ENCODE measurements around the gene RPS19. TPM values are rescaled to one million over a fixed set of nuclear protein-coding genes. Genes with fewer than 3 reads are reported as not detected.

RPS19 gene
- total RNA-seq, 1 donor from 2014 or later: 2,943 TPM

DNA sequence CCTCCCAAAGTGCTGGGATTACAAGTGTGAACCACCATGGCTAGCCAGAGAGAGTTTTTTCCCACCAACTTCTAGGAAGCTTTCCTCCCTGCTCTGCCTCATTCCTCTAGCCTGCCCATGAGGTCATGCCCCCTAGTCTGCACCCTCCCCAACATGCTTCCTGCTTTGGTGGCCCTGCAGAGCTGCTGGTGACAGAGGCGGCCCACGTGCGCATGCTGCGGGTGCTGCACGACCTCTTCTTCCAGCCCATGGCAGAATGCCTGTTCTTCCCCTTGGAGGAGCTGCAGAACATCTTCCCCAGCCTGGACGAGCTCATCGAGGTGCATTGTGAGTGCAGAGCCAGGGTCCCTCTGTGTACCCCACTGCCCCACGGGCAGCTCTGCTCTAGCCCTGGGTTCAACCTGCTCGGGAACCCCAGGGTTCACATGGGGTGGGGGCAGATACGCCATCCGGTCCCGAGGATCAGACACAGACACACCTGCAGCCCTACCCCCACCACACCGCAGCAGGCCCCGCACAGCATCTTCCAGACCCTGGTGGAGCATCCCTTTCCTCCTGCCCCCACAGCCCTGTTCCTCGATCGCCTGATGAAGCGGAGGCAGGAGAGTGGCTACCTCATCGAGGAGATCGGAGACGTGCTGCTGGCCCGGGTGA, 41.8 kb downstream of the RPS19 start:
- H3K4me1 Mint-ChIP-seq (ENCODE audit: low read depth): peaks cover 9% of the 10 kb centered on the region
- no peaks in the 10 kb centered on the region for H3K27me3 Mint-ChIP-seq (ENCODE audit: low read depth)
- H3K36me3 Mint-ChIP-seq (ENCODE audit: low read depth): peaks cover 84% of the 10 kb centered on the region
- DNase-seq (ENCODE audit: low spot score): no peak
- no peaks in the 10 kb centered on the region for H3K9me3 Mint-ChIP-seq
- H3K4me3 Mint-ChIP-seq (ENCODE audit: low read depth): no peak overlapping the region
- H3K27ac Mint-ChIP-seq: no peak overlapping the region
- intact Hi-C loops (cut with micrococcal nuclease): no loop called here

DNA sequence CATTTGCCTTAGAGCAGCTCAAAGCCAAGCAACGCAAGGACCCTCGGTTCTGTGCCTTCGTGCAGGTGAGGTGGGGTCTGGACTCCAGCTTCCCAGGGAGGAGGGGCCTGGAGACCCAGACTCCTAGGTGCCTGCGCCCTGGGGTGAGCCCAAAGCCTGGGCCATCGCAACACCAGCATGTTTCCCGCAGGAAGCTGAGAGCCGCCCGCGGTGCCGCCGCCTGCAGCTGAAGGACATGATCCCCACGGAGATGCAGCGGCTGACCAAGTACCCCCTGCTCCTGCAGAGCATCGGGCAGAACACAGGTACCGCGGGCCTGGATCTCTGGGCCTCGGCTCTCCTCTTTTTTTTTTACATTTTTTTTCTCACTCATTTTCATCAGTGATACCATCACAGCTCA, 42.5 kb downstream of the RPS19 start:
- intact Hi-C loops (cut with micrococcal nuclease): no loop called here
- no peak for DNase-seq (ENCODE audit: low spot score)
- Mint-ChIP-seq H3K27me3 (ENCODE audit: low read depth) (no peaks in the 10 kb centered on the region), H3K36me3 (ENCODE audit: low read depth) (peaks cover 87% of the 10 kb centered on the region), H3K9me3 (no peaks in the 10 kb centered on the region), H3K27ac (no peak overlapping the region), H3K4me3 (ENCODE audit: low read depth) (no peak overlapping the region), H3K4me1 (ENCODE audit: low read depth) (peaks cover 9% of the 10 kb centered on the region)

DNA sequence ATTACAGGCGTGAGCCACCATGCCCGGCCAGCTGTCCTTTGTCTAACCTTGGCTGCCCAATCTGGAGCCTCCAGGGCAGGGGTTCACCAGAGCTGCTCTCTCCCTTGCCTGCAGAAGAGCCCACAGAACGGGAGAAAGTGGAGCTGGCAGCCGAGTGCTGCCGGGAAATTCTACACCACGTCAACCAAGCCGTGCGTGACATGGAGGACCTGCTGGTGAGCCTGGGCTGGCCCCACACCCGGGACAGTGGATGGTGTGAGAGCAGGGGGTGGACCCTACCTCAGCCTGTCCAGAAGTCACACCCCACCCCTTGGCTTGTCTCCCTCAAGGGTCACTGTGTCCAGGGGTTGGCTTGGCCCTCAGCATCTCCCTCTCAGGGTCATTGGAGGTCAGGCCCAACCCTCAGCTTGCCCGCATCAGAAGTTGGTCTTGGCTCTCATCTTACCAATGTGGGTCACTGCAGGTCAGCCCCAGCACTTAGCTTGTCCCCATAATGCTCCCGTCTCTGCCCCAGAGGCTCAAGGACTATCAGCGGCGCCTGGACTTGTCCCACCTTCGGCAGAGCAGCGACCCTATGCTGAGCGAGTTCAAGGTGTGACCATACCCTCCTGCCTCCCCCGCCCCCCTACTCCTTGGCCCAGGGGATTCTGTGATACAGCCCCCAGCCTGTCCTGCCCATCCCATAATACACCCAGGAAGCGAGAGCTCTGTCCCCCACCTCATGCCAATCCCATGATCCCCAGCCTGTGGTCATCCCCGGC, 43.3 kb downstream of the RPS19 start:
- Mint-ChIP-seq H3K4me1 (ENCODE audit: low read depth) (peaks cover 9% of the 10 kb centered on the region), H3K4me3 (ENCODE audit: low read depth) (no peak overlapping the region), H3K36me3 (ENCODE audit: low read depth) (peaks cover 80% of the 10 kb centered on the region), H3K27ac (no peak overlapping the region), H3K9me3 (no peaks in the 10 kb centered on the region), H3K27me3 (ENCODE audit: low read depth) (no peaks in the 10 kb centered on the region)
- DNase-seq (ENCODE audit: low spot score): no peak
- intact Hi-C loops (cut with micrococcal nuclease): no loop called here

DNA sequence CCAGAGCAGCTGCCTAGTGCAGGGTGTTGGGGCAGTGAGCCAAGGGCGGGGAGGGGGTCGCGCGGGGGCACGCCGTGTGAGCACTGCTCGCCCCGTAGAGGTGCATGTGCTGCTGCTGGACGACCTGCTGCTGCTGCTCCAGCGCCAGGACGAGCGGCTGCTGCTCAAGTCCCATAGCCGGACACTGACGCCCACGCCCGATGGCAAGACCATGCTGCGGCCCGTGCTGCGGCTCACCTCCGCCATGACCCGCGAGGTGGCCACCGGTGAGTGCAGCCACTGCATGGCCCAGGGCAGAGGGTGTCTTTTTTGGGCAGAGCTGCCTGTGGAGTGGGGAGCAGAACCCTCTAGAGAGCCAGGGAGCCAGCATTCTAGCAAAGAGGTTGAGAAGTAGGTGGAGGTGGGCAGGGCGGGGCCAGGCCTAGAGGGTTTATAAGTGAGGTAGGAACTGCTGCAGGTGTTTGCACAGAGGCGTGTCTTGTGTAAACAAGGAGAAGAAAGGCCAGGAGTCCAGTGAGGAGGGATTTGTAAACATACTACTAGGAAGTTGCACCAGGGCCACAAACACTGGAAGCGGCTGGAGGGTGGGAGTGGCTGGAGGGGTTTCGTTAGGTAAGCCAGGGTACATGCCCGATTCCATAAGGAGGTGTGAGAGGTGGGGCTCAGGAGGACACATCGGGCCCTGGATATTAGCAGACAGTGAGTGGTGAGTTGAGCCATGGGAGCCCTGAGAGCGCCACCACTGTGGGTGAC, 44.2 kb downstream of the RPS19 start:
- Mint-ChIP-seq H3K36me3 (ENCODE audit: low read depth) (peaks cover 76% of the 10 kb centered on the region), H3K27ac (no peak overlapping the region), H3K27me3 (ENCODE audit: low read depth) (no peaks in the 10 kb centered on the region), H3K4me1 (ENCODE audit: low read depth) (peaks cover 6% of the 10 kb centered on the region), H3K9me3 (no peaks in the 10 kb centered on the region), H3K4me3 (ENCODE audit: low read depth) (no peak overlapping the region)
- no peak for DNase-seq (ENCODE audit: low spot score)
- intact Hi-C loops (cut with micrococcal nuclease): no loop called here

DNA sequence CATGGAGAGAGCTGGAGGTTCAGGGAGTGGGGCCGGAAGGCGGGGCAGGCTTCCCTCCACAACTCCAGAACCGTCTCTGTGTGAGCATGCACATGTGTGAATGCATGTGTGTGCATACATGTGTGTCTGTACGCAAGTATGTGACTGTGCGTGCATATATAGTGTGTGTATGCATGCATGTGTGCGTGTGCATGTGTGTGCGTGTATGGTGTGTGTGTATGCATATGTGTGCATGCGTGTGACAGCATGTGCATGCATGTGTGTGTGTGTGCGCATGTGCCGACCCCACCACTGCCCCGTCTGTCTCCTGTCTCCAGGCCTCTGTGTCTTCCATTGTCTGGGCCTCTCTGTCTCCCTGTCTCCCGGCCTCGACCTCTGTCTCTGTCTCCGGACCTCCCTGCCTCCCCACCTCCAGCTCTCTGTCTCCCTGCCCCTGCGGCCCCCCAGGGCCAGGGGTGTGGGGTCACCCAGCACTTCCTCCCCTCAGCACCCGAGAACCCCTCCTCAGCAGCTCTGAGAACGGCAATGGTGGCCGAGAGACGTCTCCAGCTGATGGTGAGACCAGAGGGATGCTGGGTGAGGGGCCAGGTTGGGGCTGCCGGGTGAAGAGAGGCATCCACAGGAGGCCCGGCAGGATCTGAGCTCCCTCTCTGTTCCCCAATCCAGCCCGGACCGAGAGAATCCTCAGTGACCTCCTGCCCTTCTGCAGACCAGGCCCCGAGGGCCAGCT, 45.4 kb downstream of the RPS19 start:
- H3K27ac Mint-ChIP-seq: no peak overlapping the region
- H3K36me3 Mint-ChIP-seq (ENCODE audit: low read depth): peaks cover 68% of the 10 kb centered on the region
- peaks cover 6% of the 10 kb centered on the region for H3K4me1 Mint-ChIP-seq (ENCODE audit: low read depth)
- intact Hi-C loops (cut with micrococcal nuclease): no loop called here
- no peak overlapping the region for H3K4me3 Mint-ChIP-seq (ENCODE audit: low read depth)
- DNase-seq (ENCODE audit: low spot score): no peak
- H3K9me3 Mint-ChIP-seq: no peaks in the 10 kb centered on the region
- H3K27me3 Mint-ChIP-seq (ENCODE audit: low read depth): no peaks in the 10 kb centered on the region

DNA sequence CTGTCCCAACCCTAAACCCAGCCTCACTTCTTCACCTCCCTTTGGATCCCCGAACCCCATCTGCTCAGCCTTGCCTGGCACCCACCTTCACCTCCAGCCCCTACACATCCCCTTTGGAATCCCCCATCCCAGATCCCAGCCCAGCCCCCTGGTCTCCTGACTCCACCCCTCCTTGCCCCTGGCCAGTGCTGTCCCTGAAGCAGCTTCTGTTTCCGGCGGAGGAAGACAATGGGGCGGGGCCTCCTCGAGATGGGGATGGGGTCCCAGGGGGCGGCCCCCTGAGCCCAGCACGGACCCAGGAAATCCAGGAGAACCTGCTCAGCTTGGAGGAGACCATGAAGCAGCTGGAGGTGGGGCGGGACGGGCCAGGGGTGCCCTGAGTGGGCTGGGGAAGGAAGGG, 46.2 kb downstream of the RPS19 start:
- H3K4me1 Mint-ChIP-seq (ENCODE audit: low read depth): peaks cover 6% of the 10 kb centered on the region
- no peaks in the 10 kb centered on the region for H3K9me3 Mint-ChIP-seq
- peak overlapping the region; percentile 31 for H3K27ac Mint-ChIP-seq
- H3K27me3 Mint-ChIP-seq (ENCODE audit: low read depth): peaks cover 6% of the 10 kb centered on the region
- H3K36me3 Mint-ChIP-seq (ENCODE audit: low read depth): peaks cover 72% of the 10 kb centered on the region
- DNase-seq (ENCODE audit: low spot score): no peak
- intact Hi-C loops (cut with micrococcal nuclease): no loop called here
- H3K4me3 Mint-ChIP-seq (ENCODE audit: low read depth): no peak overlapping the region

DNA sequence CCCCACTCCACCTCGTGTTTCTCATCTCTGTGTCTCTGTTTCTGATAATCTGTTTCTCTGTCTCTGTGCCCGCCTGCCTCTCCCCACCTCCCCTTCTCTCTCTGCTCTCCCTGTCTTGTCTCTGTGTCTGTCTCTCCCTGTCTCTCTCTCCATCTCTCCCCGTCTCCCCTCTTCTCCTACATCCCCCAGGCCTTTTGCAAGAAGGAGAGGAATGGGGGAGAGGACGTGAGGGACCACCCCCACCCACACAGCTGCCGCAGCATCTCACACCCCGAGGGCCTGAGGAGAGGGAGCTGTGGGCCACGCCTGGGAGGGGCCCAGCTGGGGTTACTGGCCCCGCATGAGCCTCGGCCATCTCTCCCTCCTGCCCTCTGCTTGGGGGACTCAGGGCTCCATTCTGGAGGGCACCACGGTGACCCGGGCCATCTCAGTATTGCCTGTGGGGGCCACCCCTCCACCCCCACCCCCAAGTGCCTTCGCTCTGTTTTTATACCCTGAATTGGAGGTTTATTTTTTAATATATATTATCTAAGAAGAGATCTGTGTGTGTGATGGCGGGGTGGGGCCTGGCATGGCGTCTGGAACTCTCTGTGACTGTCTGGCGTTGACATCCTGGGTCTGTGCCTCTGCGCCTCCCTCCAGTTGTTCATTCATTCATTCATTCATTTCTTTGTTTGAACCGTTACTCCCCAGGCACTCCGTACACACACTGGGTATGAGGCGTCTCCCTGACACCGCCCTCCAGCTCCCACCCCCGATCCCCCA, 47.0 kb downstream of the RPS19 start:
- intact Hi-C loops (cut with micrococcal nuclease): no loop called here
- peak overlapping the region; percentile 9 for H3K27ac Mint-ChIP-seq
- peaks cover 71% of the 10 kb centered on the region for H3K36me3 Mint-ChIP-seq (ENCODE audit: low read depth)

DNA sequence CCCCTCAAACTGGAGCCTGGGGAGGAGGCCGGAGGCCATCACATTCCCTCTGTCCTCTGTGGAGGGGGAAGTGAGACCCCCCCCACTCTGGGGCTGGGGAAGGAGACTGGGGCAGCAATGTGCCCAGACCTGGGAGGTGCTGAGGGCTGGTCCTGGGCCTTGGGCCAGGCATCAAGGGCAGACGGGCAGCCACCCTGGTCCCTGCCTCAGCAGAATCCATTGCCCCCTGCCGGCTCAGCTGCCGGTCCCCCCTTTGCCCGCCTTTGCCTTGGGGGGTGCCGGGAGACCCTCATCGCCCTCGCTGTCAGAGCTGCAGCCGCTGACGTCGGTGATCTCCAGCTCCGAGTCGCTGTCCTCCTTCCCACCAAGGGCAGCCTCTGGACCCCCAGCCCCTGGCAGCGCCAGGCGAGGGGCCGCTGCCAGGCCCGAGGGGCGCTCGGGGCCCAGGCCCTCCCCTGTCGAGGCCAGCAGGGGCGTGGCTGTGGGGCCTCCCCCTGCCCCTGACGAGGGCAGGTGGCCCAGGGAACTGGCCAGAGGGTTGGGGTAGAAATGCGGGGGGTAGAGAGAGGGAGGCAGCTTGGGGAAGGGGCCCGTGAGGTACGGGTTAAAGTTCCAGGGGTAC, 48.0 kb downstream of the RPS19 start:
- H3K27me3 Mint-ChIP-seq (ENCODE audit: low read depth): peaks cover 18% of the 10 kb centered on the region
- H3K4me1 Mint-ChIP-seq (ENCODE audit: low read depth): peaks cover 7% of the 10 kb centered on the region
- intact Hi-C loops (cut with micrococcal nuclease): no loop called here
- no peak overlapping the region for H3K4me3 Mint-ChIP-seq (ENCODE audit: low read depth)
- H3K27ac Mint-ChIP-seq: no peak overlapping the region
- peaks cover 61% of the 10 kb centered on the region for H3K36me3 Mint-ChIP-seq (ENCODE audit: low read depth)
- H3K9me3 Mint-ChIP-seq: no peaks in the 10 kb centered on the region
- no peak for DNase-seq (ENCODE audit: low spot score)

More for the DNA sequence above, 47.0 kb downstream of the RPS19 start:
- Mint-ChIP-seq H3K4me1 (ENCODE audit: low read depth) (peaks cover 7% of the 10 kb centered on the region), H3K4me3 (ENCODE audit: low read depth) (no peak overlapping the region), H3K27me3 (ENCODE audit: low read depth) (peaks cover 13% of the 10 kb centered on the region), H3K9me3 (no peaks in the 10 kb centered on the region)
- DNase-seq (ENCODE audit: low spot score): no peak

DNA sequence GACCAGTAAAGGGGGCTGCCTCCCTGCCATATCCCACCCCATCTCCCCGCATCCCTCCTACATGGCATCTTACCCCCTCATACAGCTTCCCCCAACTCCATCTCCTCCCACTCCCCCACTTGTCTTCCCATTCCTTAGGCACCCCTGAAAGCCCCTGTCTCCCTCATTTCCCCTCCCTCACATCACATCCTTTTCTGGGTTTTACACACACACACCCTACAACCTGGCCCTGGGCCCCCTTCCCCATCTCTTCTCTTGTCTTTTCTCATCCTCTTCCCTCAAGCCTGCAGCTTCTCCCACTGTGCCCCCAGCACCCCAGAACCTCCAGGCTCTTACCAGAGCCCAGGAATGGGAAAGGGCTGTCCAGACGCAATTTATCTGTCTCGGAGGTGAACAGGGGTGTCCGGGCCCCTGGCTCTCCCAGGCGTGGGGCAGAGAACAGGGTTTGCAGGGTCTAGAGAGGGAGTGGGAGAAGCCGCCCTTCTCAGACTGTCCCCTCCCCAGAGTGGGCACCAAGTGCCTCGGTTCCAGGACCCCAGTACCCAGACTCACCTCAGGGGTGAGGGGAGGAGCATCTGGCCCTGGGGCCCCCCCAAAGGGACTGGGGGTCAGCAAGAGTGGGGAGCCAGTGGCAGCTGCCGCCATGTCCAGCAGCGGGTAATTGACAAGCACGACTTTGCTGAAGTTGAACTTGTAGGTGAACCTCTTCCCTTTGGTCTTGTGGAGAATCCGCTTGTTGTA, 48.8 kb downstream of the RPS19 start:
- intact Hi-C loops (cut with micrococcal nuclease): no loop called here
- H3K4me1 Mint-ChIP-seq (ENCODE audit: low read depth): peaks cover 7% of the 10 kb centered on the region
- H3K4me3 Mint-ChIP-seq (ENCODE audit: low read depth): no peak overlapping the region
- H3K36me3 Mint-ChIP-seq (ENCODE audit: low read depth): peaks cover 53% of the 10 kb centered on the region
- H3K9me3 Mint-ChIP-seq: no peaks in the 10 kb centered on the region
- H3K27ac Mint-ChIP-seq: no peak overlapping the region
- DNase-seq (ENCODE audit: low spot score): no peak
- H3K27me3 Mint-ChIP-seq (ENCODE audit: low read depth): peaks cover 23% of the 10 kb centered on the region

DNA sequence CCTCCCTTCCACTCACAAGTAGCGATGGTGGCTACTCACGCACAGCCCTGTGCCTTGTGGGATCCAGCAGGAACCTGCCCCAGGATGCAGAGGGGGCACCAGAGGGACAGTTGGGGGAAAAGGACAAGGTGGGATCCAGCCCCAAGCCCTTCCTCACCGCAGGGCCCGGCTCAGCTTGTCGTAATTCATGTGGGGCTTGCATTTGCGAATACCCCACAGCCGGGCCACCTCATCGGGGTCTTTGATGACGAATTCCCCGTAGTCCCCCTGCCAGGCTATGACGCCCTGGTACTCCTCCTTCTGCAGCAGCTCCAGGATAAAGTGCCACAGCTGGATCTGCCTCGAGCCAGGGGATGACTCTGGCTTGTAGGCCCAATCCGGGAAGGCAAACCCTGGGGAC, 49.7 kb downstream of the RPS19 start:
- peaks cover 46% of the 10 kb centered on the region for H3K36me3 Mint-ChIP-seq (ENCODE audit: low read depth)
- peaks cover 7% of the 10 kb centered on the region for H3K4me1 Mint-ChIP-seq (ENCODE audit: low read depth)
- H3K9me3 Mint-ChIP-seq: no peaks in the 10 kb centered on the region
- no peak overlapping the region for H3K27ac Mint-ChIP-seq
- intact Hi-C loops (cut with micrococcal nuclease): no loop called here
- H3K4me3 Mint-ChIP-seq (ENCODE audit: low read depth): no peak overlapping the region
- DNase-seq (ENCODE audit: low spot score): no peak
- H3K27me3 Mint-ChIP-seq (ENCODE audit: low read depth): peaks cover 30% of the 10 kb centered on the region

DNA sequence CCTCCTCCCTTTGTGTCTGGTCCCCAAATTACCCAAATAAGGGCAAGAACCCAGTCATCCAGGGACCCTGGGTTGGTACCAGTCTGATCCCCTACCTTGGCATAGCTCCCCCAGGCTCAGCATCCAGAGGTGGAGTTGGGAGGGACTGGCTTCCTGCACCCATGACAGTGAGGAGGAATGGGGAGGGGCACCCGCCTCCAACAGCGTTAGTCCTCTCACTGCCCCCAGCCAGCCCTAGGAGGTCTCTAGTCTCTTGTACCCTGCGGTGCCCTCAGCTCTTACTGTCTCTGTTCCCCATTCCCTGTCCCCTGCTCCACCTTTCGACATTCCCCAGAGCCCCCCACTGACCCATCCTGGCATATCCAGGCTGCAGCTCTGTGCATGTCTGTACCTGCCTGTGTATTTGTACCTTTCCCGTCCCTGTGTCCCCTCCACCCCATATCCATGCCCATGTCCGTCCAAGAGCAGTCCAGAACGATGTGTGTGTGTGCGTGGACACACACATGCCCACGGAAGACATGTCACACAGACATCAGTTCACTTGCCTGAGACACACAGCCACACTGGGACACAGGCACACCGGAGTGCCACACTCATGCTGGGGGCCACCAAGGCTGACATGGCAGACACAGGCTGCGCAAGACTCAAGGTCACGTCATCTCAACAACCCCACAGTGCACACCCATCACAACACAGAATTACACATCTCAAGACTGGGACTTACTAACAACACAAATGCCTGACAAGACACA, 50.4 kb downstream of the RPS19 start:
- Mint-ChIP-seq H3K27me3 (ENCODE audit: low read depth) (peaks cover 31% of the 10 kb centered on the region), H3K4me1 (ENCODE audit: low read depth) (peaks cover 7% of the 10 kb centered on the region), H3K27ac (no peak overlapping the region), H3K4me3 (ENCODE audit: low read depth) (no peak overlapping the region), H3K9me3 (no peaks in the 10 kb centered on the region), H3K36me3 (ENCODE audit: low read depth) (peaks cover 39% of the 10 kb centered on the region)
- no peak for DNase-seq (ENCODE audit: low spot score)
- intact Hi-C loops (cut with micrococcal nuclease): no loop called here

Measured in activated T-helper 2 cell treated with anti-CD3 and anti-CD28 coated beads, Interferon-gamma antibody, Interleukin-2, Interleukin-4, amounts not matched to agents 10 μg/mL and 5 μg/mL and 100 μg/mL, durations not matched to agents 14 hours and 24 hours and 36 hours (primary cell).